Kasumi-1 (cell line): ENCODE measurements around the gene GOLGA8G.
"Not testable (repeated sequence)": the region's sequence is repeated elsewhere in the genome, so short reads cannot be mapped to it uniquely, and the experiment has no call there.

Source experiments
- DNase-seq, 2 experiments: peaks; one replicate each; lab custom pipeline; 2025; lab: John Stamatoyannopoulos, UW

GOLGA8G gene

GRCh38 chr15:28532954-28533353 lies at the start of gene GOLGA8G:
GOLGA8G (minus strand) TSS chr15:28532971; CDS start chr15:28532909, 62 bp downstream.
- not testable (repeated sequence) for DNase-seq

GRCh38 chr15:28573351-28573750 lies 40.6 kb upstream of the GOLGA8G start:
- DNase-seq: not testable (repeated sequence)

- not testable (repeated sequence) for DNase-seq
Measured at GRCh38 chr15:28553268-28553667, 20.5 kb upstream of the GOLGA8G start, which contains the start of gene GOLGA6L25. GOLGA6L25 (plus strand) TSS chr15:28553568; CDS start chr15:28553629, 61 bp downstream.

GRCh38 chr15:28515208-28515607 lies 17.6 kb downstream of the GOLGA8G start:
- not testable (repeated sequence) for DNase-seq

- DNase-seq: not testable (repeated sequence)
Measured at GRCh38 chr15:28514128-28514527, 18.6 kb downstream of the GOLGA8G start.

- DNase-seq: not testable (repeated sequence)
Measured at GRCh38 chr15:28508217-28508889, 24.4 kb downstream of the GOLGA8G start.

GRCh38 chr15:28481340-28481739 lies 51.4 kb downstream of the GOLGA8G start:
- not testable (repeated sequence) for DNase-seq
